Thymus (tissue), 11 donors: ENCODE data around the gene COL6A3. TPM values are rescaled to one million over a fixed set of nuclear protein-coding genes. Genes with fewer than 3 reads are reported as not detected.

ENCODE experiments used
- DNase-seq, 9 donors: peaks; one replicate each; pipeline ENCODE4 v3.0.0-alpha.2; 2013; ENCODE audit warnings: low spot score in 9 of 9, low read depth in 6 of 9, missing footprints in 1 of 9
- H3K27ac ChIP-seq, 2 donors: one replicate each; pipeline ENCODE4 v1.5.1; 2013; ENCODE audit warnings: control low read depth in 1 of 2, low read depth in 1 of 2, low read length in 1 of 2, mild to moderate bottlenecking in 1 of 2, moderate library complexity in 1 of 2
- H3K27me3 ChIP-seq, 2 donors: one replicate each; pipeline ENCODE4 v1.5.1; 2013; ENCODE audit warnings: low read length in 1 of 2; ENCODE audit not compliant: control insufficient read depth in 2 of 2, insufficient read depth in 1 of 2
- H3K36me3 ChIP-seq, 2 donors: one replicate each; pipeline ENCODE4 v1.5.1; 2013; ENCODE audit warnings: low read length in 1 of 2, mild to moderate bottlenecking in 1 of 2, moderate library complexity in 1 of 2; ENCODE audit not compliant: control insufficient read depth in 2 of 2, insufficient read depth in 2 of 2
- H3K4me1 ChIP-seq, 2 donors: one replicate each; pipeline ENCODE4 v1.5.1; 2013; ENCODE audit warnings: low read length in 2 of 2; ENCODE audit not compliant: control insufficient read depth in 2 of 2, insufficient read depth in 2 of 2
- H3K4me3 ChIP-seq, 2 donors: one replicate each; pipeline ENCODE4 v1.5.1; 2013; ENCODE audit warnings: low read length in 2 of 2, control low read depth in 1 of 2, mild to moderate bottlenecking in 1 of 2
- H3K9me3 ChIP-seq, 2 donors: one replicate each; pipeline ENCODE4 v1.5.1; 2013; ENCODE audit warnings: low read length in 1 of 2, mild to moderate bottlenecking in 1 of 2; ENCODE audit not compliant: control insufficient read depth in 2 of 2, insufficient read depth in 1 of 2
- WGBS: extraction: QIAGEN DNeasy Blood & Tissue Kit; methylation state at CpG from one replicate; pipeline ENCODE4 v1.1.7; 2013; 5-methylcytosine and 5-hydroxymethylcytosine counted together
- polyA plus RNA-seq: library from polyadenylated mRNA; stranded (reverse); fragments of 200-250 nt; gene quantifications from one replicate; pipeline ENCODE4 v1.2.3, GENCODE V29; 2013
- total RNA-seq: library from RNA; stranded (reverse); fragments of 120-200 nt; gene quantifications from one replicate; pipeline ENCODE4 v1.2.4, GENCODE V29; 2013
- donor health status: healthy.

Gene COL6A3
- total and polyA plus RNA-seq, 2 donors: 28.8 to 36.2 TPM

DNA sequence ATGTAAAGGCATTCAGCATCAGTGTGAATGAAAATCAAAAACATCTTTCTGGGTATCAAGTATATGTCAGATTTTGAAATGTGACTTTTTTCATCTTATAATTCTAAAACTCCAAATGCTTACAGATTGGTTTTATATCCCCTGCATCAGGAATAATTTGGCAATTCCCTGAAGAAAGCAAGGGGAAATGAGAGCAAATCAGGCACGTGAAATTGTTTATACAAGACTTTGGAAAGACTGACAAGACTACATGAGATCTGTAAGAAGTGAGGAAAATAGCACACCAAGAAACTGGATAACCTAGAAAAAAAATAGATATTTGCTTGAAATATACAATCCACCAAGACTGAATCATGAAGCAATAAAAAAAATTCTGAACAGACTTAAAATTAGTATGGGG, 13.8 kb downstream of the COL6A3 start:
- H3K4me1 ChIP-seq: no peaks in the 10 kb centered on the region
- DNase-seq: no peak
- no peaks in the 10 kb centered on the region for H3K9me3 ChIP-seq
- no peaks in the 10 kb centered on the region for H3K36me3 ChIP-seq
- H3K27ac ChIP-seq: no peak overlapping the region
- H3K4me3 ChIP-seq: no peak overlapping the region
- WGBS: 93% methylated on average over 1 of the region's 1 CpG
- H3K27me3 ChIP-seq: peaks cover 0 to 9% of the 10 kb centered on the region in 2 donors

DNA sequence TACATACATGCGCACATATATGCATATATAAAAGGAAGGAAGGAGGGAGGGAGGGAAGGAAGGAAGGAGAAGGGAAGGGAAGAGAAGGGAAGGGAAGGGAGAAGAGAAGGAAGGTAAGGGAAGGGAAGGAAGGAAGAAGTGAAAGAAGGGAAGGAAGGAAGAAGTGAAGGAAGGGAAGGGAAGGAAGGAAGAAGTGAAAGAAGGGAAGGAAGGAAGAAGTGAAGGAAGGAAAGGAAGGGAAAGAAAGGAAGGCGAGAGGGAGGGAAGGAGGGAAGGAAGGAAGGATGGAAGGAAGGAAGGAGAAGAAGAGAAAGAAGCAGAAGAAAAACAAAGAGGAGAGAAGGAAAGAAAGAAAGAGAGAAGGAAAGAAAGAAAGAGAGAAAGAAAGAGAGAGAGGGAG, 16.9 kb downstream of the COL6A3 start:
- no peaks in the 10 kb centered on the region for H3K36me3 ChIP-seq
- H3K4me3 ChIP-seq: no peak overlapping the region
- H3K4me1 ChIP-seq: no peaks in the 10 kb centered on the region
- no peak overlapping the region for H3K27ac ChIP-seq
- no peak for DNase-seq
- no peaks in the 10 kb centered on the region for H3K9me3 ChIP-seq
- WGBS: 69% methylated on average over 2 of the region's 2 CpGs
- H3K27me3 ChIP-seq: peaks cover 0 to 5% of the 10 kb centered on the region in 2 donors

DNA sequence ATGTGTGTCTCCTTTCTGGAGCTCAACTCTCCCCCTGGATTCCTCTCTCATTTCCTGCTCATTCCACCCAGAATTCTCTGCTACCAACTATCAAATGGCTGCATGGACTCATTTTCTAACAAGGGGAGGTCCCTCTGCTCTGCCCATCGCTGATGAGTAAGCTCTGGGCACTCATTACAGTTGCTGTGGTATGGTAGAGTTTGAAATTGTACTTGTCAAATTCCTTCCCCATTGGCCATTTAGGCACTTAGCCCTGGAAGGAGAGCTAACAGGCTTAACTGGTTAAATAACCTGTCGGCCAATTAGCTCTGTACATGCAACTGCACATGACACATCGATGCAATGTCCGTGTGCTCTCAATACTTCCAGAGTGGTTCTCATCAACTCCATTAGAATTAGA, 20.4 kb downstream of the COL6A3 start:
- 95% methylated on average over 4 of the region's 4 CpGs for WGBS
- Histone ChIP-seq H3K27me3 (peaks cover 0 to 5% of the 10 kb centered on the region in 2 donors), H3K4me3 (no peak overlapping the region), H3K4me1 (no peaks in the 10 kb centered on the region), H3K36me3 (no peaks in the 10 kb centered on the region), H3K27ac (no peak overlapping the region), H3K9me3 (no peaks in the 10 kb centered on the region)
- DNase-seq: no peak

DNA sequence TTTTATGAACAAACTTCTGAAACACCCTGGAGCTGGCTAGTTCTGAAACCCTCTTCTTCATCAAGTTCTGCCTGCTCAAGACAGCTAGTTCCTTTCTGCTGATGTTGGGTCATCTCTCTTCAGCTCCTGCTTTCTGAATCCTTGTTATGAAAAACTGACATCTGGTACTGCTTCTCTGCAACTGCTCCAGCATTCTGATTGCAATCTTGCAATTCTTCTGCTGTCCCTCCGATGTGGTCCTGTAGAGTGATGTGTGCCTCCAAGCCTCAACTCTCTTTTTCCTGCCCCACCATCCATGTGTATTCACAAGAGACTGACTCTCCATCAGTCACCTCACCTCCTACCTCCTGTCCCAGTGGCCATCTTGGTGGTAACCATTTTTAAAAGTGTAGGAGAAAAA, 21.8 kb downstream of the COL6A3 start:
- Histone ChIP-seq H3K4me3 (no peak overlapping the region), H3K9me3 (no peaks in the 10 kb centered on the region), H3K27ac (no peak overlapping the region), H3K36me3 (no peaks in the 10 kb centered on the region), H3K4me1 (no peaks in the 10 kb centered on the region), H3K27me3 (peaks cover 0 to 3% of the 10 kb centered on the region in 2 donors)
- WGBS: 94% methylated on average over 1 of the region's 1 CpG
- no peak for DNase-seq

DNA sequence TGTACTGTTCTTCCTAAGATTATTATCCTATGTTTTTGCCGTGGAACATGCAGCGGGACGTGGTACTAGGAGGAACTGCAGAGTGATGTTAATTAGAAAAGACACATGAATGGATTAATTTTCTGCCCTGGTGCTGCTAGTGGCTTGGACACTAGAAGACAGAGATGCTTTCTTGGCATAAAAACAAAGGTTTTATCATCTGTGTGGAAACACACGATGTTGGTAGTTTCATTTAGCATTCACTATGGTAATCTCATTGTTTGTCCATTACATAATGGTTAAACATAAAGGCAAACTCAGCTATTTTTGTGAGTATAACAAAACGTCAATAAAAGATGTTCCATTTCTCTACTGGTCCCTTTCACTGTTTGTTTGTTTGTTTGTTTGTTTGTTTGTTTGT, 22.8 kb downstream of the COL6A3 start:
- 92% methylated on average over 5 of the region's 5 CpGs for WGBS
- Histone ChIP-seq H3K9me3 (no peaks in the 10 kb centered on the region), H3K27me3 (peaks cover 0 to 3% of the 10 kb centered on the region in 2 donors), H3K4me3 (no peak overlapping the region), H3K27ac (no peak overlapping the region), H3K4me1 (no peaks in the 10 kb centered on the region), H3K36me3 (no peaks in the 10 kb centered on the region)
- no peak for DNase-seq

DNA sequence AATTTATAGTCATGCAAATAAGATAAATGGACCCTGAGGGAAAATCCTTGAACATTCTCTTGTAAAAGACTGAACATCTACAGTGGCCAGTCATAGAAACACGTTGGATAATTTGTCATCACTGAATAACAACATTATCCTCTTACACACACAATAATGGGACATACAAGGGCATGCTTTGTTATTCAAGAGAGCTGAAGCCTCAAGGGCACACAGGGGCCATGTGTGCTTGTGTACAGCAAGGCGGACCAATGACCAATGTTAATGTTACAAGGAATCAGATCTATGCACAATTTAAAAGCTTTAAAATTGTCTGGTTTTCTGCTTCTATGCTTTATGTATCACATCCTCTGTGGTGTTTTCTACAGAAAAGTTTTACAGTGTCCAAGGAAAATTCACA, 23.7 kb downstream of the COL6A3 start:
- no peaks in the 10 kb centered on the region for H3K9me3 ChIP-seq
- H3K4me1 ChIP-seq: no peaks in the 10 kb centered on the region
- no peak overlapping the region for H3K27ac ChIP-seq
- H3K4me3 ChIP-seq: no peak overlapping the region
- H3K36me3 ChIP-seq: no peaks in the 10 kb centered on the region
- DNase-seq: no peak
- no peaks in the 10 kb centered on the region for H3K27me3 ChIP-seq
- WGBS: 89% methylated on average over 2 of the region's 2 CpGs

DNA sequence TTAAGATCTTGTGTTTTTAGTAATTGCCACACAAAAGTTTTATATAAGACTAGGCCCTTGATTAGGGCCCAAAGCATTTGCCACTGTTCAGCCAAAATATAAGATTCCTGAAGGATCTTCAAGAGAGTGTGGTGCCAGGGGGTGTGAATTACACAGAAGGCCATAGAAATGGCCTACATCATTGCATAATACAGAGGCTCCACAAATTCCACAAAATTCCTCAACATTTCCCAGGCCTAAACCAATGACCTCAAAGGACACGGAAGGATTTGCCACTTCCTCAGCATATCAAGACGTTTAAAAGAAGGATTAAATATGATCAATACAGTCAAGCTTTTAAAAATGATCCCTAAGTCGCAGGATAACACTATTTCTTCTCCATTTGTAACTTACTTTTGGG, 24.1 kb downstream of the COL6A3 start:
- Histone ChIP-seq H3K27ac (no peak overlapping the region), H3K9me3 (no peaks in the 10 kb centered on the region)
- 94% methylated on average over 3 of the region's 3 CpGs for WGBS

DNA sequence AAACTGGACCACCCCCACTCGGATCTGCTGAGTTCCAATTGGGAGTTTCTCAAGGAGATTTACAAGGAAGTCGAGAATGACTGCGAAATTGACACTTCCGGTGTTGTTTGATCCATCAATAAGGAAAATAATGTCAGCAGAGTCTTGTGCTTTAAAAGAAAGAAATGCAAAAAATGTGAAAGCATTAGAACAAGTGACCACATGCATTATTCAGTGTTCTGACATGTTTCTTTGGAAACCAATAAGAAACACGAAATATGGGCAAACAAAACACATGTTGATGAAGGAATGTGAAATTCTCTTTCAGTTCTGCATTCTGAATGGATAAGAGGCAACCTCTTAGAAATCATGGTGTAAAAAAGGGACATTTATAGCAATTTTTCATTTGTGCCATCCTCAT, 25.9 kb downstream of the COL6A3 start:
- Histone ChIP-seq H3K4me3 (no peak overlapping the region), H3K27ac (no peak overlapping the region), H3K9me3 (no peaks in the 10 kb centered on the region), H3K27me3 (peaks cover 0 to 2% of the 10 kb centered on the region in 2 donors), H3K36me3 (no peaks in the 10 kb centered on the region), H3K4me1 (no peaks in the 10 kb centered on the region)
- DNase-seq: no peak
- 92% methylated on average over 5 of the region's 5 CpGs for WGBS

More for the DNA sequence above, 24.1 kb downstream of the COL6A3 start:
- Histone ChIP-seq H3K4me1 (no peaks in the 10 kb centered on the region), H3K4me3 (no peak overlapping the region), H3K27me3 (no peaks in the 10 kb centered on the region), H3K36me3 (no peaks in the 10 kb centered on the region)
- no peak for DNase-seq

DNA sequence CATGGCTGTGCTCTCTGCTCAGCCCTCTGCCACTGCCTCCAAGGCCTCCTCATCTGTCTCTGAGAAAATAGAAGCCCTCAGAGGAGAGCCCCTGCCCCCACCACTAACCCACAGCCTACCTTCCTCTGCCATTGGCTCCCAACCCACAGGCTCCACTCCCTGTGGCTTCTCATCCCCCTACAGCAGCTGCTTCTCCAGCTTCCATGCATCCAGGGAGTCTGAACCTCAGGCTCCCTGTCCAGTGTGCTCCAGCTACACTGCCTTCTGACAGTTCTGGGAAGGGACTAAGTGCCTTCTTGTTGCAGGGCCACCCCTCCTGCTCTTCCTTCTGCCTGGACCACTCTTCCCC, 29.3 kb downstream of the COL6A3 start:
- Histone ChIP-seq H3K4me3 (no peak overlapping the region), H3K36me3 (no peaks in the 10 kb centered on the region), H3K9me3 (no peaks in the 10 kb centered on the region), H3K27me3 (peaks cover 0 to 2% of the 10 kb centered on the region in 2 donors), H3K27ac (no peak overlapping the region), H3K4me1 (no peaks in the 10 kb centered on the region)
- no peak for DNase-seq
